DOHH2 (cell line): ENCODE measurements around the gene FAM199X.

ENCODE experiments used
- CTCF ChIP-seq: fragments of 200-600 bp; sonication (generic); IDR thresholded peaks from one replicate; pipeline ENCODE4 v1.5.1; 2014; ENCODE audit warnings: antibody characterized with exemption, mild to moderate bottlenecking, low read depth, low read length; ENCODE audit not compliant: poor library complexity, severe bottlenecking
- EZH2phosphoT487 ChIP-seq: fragments of 200-600 bp; sonication (generic); IDR thresholded peaks from 2 replicates; pipeline ENCODE4 v1.6.1; 2017; ENCODE audit warnings: borderline replicate concordance, mild to moderate bottlenecking, antibody characterized with exemption, low read length, moderate library complexity, mixed read lengths

- TF ChIP-seq CTCF (no peak), EZH2phosphoT487 (no peak)
Observed at GRCh38 chrX:104141087-104141760, 25.0 kb upstream of the FAM199X start.
